OCI-LY1 (cell line): ENCODE results near the gene MFRP.

Experiments
- EZH2 ChIP-seq: fragments of 200-600 bp; sonication (generic), shearing (Covaris generic); IDR thresholded peaks from 2 replicates; pipeline ENCODE4 v1.8.0; 2017; ENCODE audit warnings: borderline replicate concordance, mixed run types, mild to moderate bottlenecking, antibody characterized with exemption, low read length, moderate library complexity, mixed read lengths
- TF ChIP-seq, protein P1 (sequence below): fragments of 200-600 bp; sonication (generic), shearing (Covaris generic); IDR thresholded peaks from 2 replicates; pipeline ENCODE4 v1.5.1; 2017; ENCODE audit warnings: mild to moderate bottlenecking, antibody characterized with exemption, low read length, moderate library complexity, mixed read lengths

DNA sequence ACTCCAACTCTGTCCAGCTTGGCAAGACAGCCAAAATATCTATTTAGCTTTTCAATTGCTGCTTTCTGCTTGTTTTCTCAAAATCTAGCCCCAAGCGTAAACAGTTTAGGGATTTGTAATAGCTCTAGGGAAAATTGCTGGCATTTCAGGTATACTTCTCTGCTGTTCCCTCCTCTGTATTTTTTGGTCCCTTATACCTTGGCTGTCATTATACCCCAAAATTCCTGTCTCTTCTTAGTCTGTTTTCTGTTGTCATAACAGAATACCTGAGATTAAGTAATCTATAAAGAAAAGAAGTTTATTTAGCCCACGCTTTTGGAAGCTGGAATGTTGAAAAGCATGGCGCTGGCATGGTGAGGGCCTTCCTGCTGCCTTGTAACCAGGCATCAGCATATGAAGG, 53.0 kb downstream of the MFRP start:
- TF ChIP-seq, protein P1, sequence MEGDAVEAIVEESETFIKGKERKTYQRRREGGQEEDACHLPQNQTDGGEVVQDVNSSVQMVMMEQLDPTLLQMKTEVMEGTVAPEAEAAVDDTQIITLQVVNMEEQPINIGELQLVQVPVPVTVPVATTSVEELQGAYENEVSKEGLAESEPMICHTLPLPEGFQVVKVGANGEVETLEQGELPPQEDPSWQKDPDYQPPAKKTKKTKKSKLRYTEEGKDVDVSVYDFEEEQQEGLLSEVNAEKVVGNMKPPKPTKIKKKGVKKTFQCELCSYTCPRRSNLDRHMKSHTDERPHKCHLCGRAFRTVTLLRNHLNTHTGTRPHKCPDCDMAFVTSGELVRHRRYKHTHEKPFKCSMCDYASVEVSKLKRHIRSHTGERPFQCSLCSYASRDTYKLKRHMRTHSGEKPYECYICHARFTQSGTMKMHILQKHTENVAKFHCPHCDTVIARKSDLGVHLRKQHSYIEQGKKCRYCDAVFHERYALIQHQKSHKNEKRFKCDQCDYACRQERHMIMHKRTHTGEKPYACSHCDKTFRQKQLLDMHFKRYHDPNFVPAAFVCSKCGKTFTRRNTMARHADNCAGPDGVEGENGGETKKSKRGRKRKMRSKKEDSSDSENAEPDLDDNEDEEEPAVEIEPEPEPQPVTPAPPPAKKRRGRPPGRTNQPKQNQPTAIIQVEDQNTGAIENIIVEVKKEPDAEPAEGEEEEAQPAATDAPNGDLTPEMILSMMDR, result no peak
- TF ChIP-seq EZH2, result no peak
